A673 (cell line): ENCODE measurements around the gene OTOP3. TPM values are rescaled to one million over a fixed set of nuclear protein-coding genes. Genes with fewer than 3 reads are reported as not detected.

Experiments used
- BruUV-seq: library from RNA; stranded (reverse); fragments of 400-500 nt; replicated peaks from 2 replicates; lab custom pipeline; 2021; lab: Mats Ljungman, UMichigan
- CTCF ChIA-PET: fragments of 300-600 bp; sonication (Branson Sonifier 250); formaldehyde crosslinking; loops from one replicate; lab custom pipeline; 2022; ENCODE audit warnings: antibody characterized with exemption; lab: Charles Lee
- POLR2A ChIA-PET: fragments of 300-600 bp; sonication (Branson Sonifier 250); formaldehyde crosslinking; loops from one replicate; lab custom pipeline; 2022; ENCODE audit warnings: antibody characterized with exemption; ENCODE audit not compliant: low non-redundant PET; lab: Charles Lee
- DNase-seq: peaks from one replicate; pipeline ENCODE4 v3.0.0-alpha.2; 2015; ENCODE audit warnings: low spot score
- H3K27ac ChIP-seq: fragments of 200-600 bp; sonication (generic); 2 replicates; pipeline ENCODE4 v1.5.1; 2016; ENCODE audit warnings: mixed run types, low read depth, mild to moderate bottlenecking, mixed read lengths, antibody characterized with exemption, low read length; ENCODE audit not compliant: poor library complexity, severe bottlenecking
- H3K27me3 ChIP-seq: fragments of 200-600 bp; sonication (generic); replicated peaks from 2 replicates; pipeline ENCODE4 v1.6.1; 2017; ENCODE audit warnings: mixed run types, low read depth, mild to moderate bottlenecking, mixed read lengths, antibody characterized with exemption, low read length; ENCODE audit not compliant: insufficient read depth, poor library complexity
- H3K36me3 ChIP-seq: fragments of 200-600 bp; sonication (generic); 2 replicates; pipeline ENCODE4 v1.6.1; 2016; ENCODE audit warnings: mixed run types, mild to moderate bottlenecking, mixed read lengths, antibody characterized with exemption, low read length; ENCODE audit not compliant: insufficient read depth, poor library complexity, severe bottlenecking
- H3K4me1 ChIP-seq: fragments of 200-600 bp; sonication (generic); 2 replicates; pipeline ENCODE4 v1.6.1; 2017; ENCODE audit warnings: mixed run types, mild to moderate bottlenecking, mixed read lengths, antibody characterized with exemption, low read length; ENCODE audit not compliant: insufficient read depth, poor library complexity, severe bottlenecking
- H3K4me3 ChIP-seq: fragments of 200-600 bp; sonication (generic); 2 replicates; pipeline ENCODE4 v1.5.1; 2016; ENCODE audit warnings: low read depth, mixed run types, mild to moderate bottlenecking, mixed read lengths, low read length; ENCODE audit not compliant: poor library complexity, severe bottlenecking
- H3K9me3 ChIP-seq: fragments of 200-600 bp; sonication (generic); 2 replicates; pipeline ENCODE4 v1.6.1; 2016; ENCODE audit warnings: mixed run types, low read depth, mild to moderate bottlenecking, mixed read lengths, antibody characterized with exemption, low read length; ENCODE audit not compliant: poor library complexity, severe bottlenecking
- EZH2 ChIP-seq: fragments of 200-600 bp; sonication (generic); IDR thresholded peaks from 2 replicates; pipeline ENCODE4 v1.6.1; 2017; ENCODE audit warnings: borderline replicate concordance, low read depth, mild to moderate bottlenecking, mixed read lengths, antibody characterized with exemption, low read length; ENCODE audit not compliant: poor library complexity, severe bottlenecking
- intact Hi-C: fragments of 100-400 bp; cut with micrococcal nuclease; formaldehyde crosslinking; loops from one replicate; pipeline ENCODE4 v1.10.0; 2022; ENCODE audit not compliant: unreplicated experiment
- total RNA-seq: library from RNA; stranded (reverse); gene quantifications from 2 replicates; pipeline ENCODE4 v1.2.3, GENCODE V29; 2021
- TF ChIP-seq, protein P1 (sequence below): fragments of 300-800, 200-600 bp; sonication (generic); conservative IDR thresholded peaks from 2 replicates; pipeline ENCODE4 v1.5.1; 2017; ENCODE audit warnings: low read depth, mild to moderate bottlenecking, antibody characterized with exemption, low read length, moderate library complexity, mixed read lengths

The OTOP3 gene
- total RNA-seq, 1 experiment from 2014 or later = not detected

DNA sequence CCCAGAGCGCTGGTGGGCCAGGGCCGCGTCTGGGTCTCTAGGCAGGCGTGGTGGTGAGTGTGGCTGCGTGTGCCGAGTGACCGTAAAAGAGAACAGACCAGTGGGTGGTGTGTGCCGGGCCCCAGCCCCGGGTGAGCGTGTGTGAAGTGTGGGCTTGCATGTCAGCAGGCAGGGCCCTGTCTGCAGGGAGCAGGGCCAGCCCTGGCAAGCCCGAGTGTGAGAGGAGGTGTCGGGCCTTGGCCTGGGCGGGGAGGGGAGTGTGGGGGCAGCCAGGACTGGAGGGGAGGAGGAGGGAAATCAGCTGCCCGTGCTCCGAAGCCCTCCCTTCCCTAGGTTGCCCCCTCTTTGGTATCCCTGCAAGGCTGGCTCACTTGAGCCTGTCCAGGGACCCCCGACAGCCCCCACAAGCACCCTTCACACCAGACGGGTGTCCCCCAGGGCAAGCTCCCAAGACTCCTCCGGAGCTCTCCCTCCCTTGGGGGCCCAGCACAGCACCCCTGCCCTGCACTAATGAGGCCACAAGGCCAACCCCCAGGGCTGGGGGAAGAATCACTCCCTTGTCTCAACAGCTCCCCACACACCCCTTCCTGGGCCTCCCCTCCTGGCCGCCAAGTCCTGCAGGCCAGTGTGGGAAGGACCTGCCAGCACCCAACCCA is 14.5 kb upstream of the OTOP3 start:
- ChIA-PET POLR2A (no interaction called here), CTCF (no interaction called here)
- TF ChIP-seq EZH2 = no peak
- TF ChIP-seq, protein P1, sequence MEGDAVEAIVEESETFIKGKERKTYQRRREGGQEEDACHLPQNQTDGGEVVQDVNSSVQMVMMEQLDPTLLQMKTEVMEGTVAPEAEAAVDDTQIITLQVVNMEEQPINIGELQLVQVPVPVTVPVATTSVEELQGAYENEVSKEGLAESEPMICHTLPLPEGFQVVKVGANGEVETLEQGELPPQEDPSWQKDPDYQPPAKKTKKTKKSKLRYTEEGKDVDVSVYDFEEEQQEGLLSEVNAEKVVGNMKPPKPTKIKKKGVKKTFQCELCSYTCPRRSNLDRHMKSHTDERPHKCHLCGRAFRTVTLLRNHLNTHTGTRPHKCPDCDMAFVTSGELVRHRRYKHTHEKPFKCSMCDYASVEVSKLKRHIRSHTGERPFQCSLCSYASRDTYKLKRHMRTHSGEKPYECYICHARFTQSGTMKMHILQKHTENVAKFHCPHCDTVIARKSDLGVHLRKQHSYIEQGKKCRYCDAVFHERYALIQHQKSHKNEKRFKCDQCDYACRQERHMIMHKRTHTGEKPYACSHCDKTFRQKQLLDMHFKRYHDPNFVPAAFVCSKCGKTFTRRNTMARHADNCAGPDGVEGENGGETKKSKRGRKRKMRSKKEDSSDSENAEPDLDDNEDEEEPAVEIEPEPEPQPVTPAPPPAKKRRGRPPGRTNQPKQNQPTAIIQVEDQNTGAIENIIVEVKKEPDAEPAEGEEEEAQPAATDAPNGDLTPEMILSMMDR = no peak
- Histone ChIP-seq H3K9me3 (no peaks in the 10 kb centered on the region), H3K27me3 (peaks cover 41% of the 10 kb centered on the region), H3K27ac (no peak overlapping the region), H3K36me3 (no peaks in the 10 kb centered on the region), H3K4me1 (peaks cover 14% of the 10 kb centered on the region), H3K4me3 (no peak overlapping the region)
- intact Hi-C loops = no loop called here
- DNase-seq = no peak
- no TSS peak for BruUV-seq

DNA sequence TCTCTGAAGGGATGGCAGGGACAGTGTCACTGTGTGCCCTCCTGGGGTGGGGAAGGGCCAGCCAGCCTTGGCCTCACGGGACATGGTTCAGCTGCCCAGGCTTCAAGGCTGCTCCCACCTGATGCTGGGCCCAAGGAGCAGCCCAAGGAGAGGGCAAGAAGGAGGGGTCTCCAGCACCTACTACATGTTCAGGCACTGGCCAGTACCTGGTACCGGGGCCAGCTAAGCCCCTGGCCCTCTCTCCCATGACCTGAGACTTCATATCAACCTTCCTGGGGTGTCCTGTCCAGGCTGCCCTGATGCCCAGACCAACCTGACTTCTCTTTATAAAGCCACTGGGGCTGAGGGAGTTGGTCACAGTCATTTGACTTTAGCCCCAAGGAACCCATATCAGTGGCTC is 13.9 kb upstream of the OTOP3 start:
- BruUV-seq = no TSS peak
- no peak overlapping the region for H3K27ac ChIP-seq
- ChIA-PET CTCF (no interaction called here), POLR2A (no interaction called here)
- H3K27me3 ChIP-seq = peaks cover 47% of the 10 kb centered on the region
- H3K9me3 ChIP-seq = no peaks in the 10 kb centered on the region
- H3K4me1 ChIP-seq = peaks cover 14% of the 10 kb centered on the region
- no peak for DNase-seq
- intact Hi-C loops = no loop called here
- no peak overlapping the region for H3K4me3 ChIP-seq
- TF ChIP-seq, protein P1 = no peak
- no peak for TF ChIP-seq EZH2
- H3K36me3 ChIP-seq = no peaks in the 10 kb centered on the region

DNA sequence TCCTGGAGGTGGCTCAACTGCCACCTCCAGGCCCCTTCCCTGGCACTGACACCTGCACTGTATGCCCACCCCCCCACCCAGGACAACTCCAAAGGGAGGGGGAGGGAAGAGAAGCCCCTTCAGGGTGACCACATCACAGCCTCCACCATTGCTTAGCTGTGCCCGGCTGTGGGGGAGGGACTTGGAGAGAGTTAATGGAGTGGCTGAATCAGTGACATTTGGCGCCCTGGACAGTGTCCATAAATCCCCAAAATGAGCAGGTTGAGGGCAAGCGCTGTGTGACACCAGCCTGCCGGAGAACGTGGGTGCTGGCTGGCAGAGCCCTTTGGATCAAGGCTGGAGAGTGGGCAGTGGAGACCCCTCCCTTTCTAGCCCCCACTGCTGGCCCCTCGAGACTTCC is 13.5 kb upstream of the OTOP3 start:
- ChIA-PET POLR2A (no interaction called here), CTCF (no interaction called here)
- H3K36me3 ChIP-seq = no peaks in the 10 kb centered on the region
- no peaks in the 10 kb centered on the region for H3K9me3 ChIP-seq
- intact Hi-C loops = no loop called here
- no peak for TF ChIP-seq EZH2
- TF ChIP-seq, protein P1 = no peak
- peaks cover 14% of the 10 kb centered on the region for H3K4me1 ChIP-seq
- no TSS peak for BruUV-seq
- H3K27me3 ChIP-seq = peaks cover 51% of the 10 kb centered on the region
- no peak overlapping the region for H3K4me3 ChIP-seq
- DNase-seq = no peak
- no peak overlapping the region for H3K27ac ChIP-seq
